Uterus (tissue), 4 donors: Measurements from ENCODE around the gene HSD3B7. TPM values are rescaled to one million over a fixed set of nuclear protein-coding genes. Genes with fewer than 3 reads are reported as not detected.

ENCODE experiments used
- DNase-seq, 2 donors: peaks; one replicate each; pipeline ENCODE4 v3.0.0-alpha.2; 2019 to 2020
- H3K27ac ChIP-seq, 2 donors: fragments of 200-600 bp; sonication (generic); 1 replicate in 1 of 2; 2 replicates in 1 of 2; pipeline ENCODE4 v1.5.1; 2016 to 2018
- H3K27me3 ChIP-seq, 2 donors: fragments of 200-600 bp; sonication (generic); one replicate each; pipeline ENCODE4 v1.5.1; 2018 to 2019; ENCODE audit warnings: control low read depth in 1 of 2
- H3K36me3 ChIP-seq, 2 donors: fragments of 200-600 bp; sonication (generic); one replicate each; pipeline ENCODE4 v1.5.1; 2019; ENCODE audit warnings: control low read depth in 1 of 2
- H3K4me1 ChIP-seq, 2 donors: fragments of 200-600 bp; sonication (generic); one replicate each; pipeline ENCODE4 v1.5.1; 2018 to 2019; ENCODE audit warnings: control low read depth in 1 of 2
- H3K4me3 ChIP-seq, 2 donors: fragments of 200-600 bp; sonication (generic); 1 replicate in 1 of 2; 2 replicates in 1 of 2; pipeline ENCODE4 v1.5.1; 2018 to 2019; ENCODE audit warnings: mild to moderate bottlenecking in 1 of 2
- H3K9me3 ChIP-seq, 2 donors: fragments of 200-600 bp; sonication (generic); one replicate each; pipeline ENCODE4 v1.5.1; 2019; ENCODE audit warnings: control low read depth in 1 of 2
- CTCF ChIP-seq, 4 experiments: fragments of 200-600 bp in 2 of 4; fragments of 450-650 bp in 2 of 4; sonication (generic) in 2 of 4; IDR thresholded peaks; one replicate each; pipeline ENCODE4 v1.5.1; 2016 to 2019; ENCODE audit warnings: antibody characterized with exemption in 4 of 4, mild to moderate bottlenecking in 2 of 4, moderate library complexity in 1 of 4
- POLR2A ChIP-seq, 2 donors: fragments of 450-650 bp; IDR thresholded peaks; one replicate each; pipeline ENCODE4 v1.6.1; 2016; ENCODE audit warnings: antibody characterized with exemption in 2 of 2, mild to moderate bottlenecking in 1 of 2, moderate library complexity in 1 of 2
- intact Hi-C: fragments of 100-400 bp; cut with DNase I; formaldehyde crosslinking; loops from one replicate; pipeline ENCODE4 v1.15.1; 2023; ENCODE audit warnings: low total_unique reads
- total RNA-seq, 4 donors: library from RNA; depleted of rRNA in 3 of 4; stranded (reverse); fragments of >200 nt in 3 of 4; gene quantifications; one replicate each; pipeline versions ENCODE4 v1.1.0 to v1.2.4, GENCODE V29; 2014 to 2023
- donor health status: DM: yes; HTN: yes; CAD: no.

Gene HSD3B7
- total RNA-seq, 4 donors from 2014 or later = 7.2 to 18.0 (median 11.3) TPM

DNA sequence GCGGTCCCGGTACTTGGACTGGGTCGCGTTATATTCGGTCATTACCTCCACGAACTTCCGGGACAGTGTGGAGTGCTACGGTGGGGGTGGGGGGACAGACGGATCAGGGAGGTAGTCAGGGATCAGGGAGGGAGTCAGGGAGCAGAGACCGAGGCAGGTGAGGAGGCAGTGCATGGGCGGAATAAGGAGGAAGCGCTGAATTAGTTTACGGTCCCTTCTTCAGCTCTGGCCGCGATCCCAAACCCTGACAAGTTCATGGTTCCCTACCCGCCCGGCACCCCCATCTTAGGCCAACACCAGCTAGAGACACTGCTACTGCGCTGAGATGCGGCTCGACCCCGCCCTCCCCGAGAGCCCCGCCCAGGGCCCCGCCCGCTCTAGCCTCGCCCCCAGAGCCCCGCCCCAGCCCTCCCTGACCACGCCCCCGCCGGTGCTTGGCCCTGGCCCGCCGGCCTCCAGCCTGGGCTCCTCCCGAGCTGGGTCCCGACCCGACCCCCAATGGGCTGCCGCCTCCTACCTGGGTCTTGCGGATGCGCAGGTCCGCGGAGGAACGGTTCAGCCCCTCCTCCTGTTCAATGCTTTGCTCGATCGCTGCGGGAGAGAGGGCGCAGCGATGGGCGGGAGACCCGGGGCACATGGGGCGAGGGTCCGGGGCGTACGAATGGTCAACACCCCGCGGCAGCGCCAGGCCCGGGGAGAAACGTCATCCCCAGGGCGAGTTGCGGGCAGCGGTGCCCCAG is 12.1 kb downstream of the HSD3B7 start:
- Histone ChIP-seq H3K27ac (peak overlapping the region; percentile 70 to 94), H3K4me1 (no peaks in the 10 kb centered on the region), H3K9me3 (no peaks in the 10 kb centered on the region), H3K36me3 (no peaks in the 10 kb centered on the region), H3K27me3 (no peaks in the 10 kb centered on the region), H3K4me3 (peak overlapping the region; percentile 43 to 57)
- TF ChIP-seq CTCF (IDR thresholded peaks at IDR 0.05) (no peak), POLR2A (IDR thresholded peaks at IDR 0.05) (peak in 1 of 2 donors; percentile 52)
- intact Hi-C loops = no loop called here
- DNase-seq = peak; percentile 89

- Histone ChIP-seq H3K4me1 (no peaks in the 10 kb centered on the region), H3K27me3 (no peaks in the 10 kb centered on the region), H3K36me3 (no peaks in the 10 kb centered on the region), H3K27ac (peak overlapping the region; percentile 70 to 94), H3K4me3 (peak overlapping the region; percentile 43 to 57), H3K9me3 (no peaks in the 10 kb centered on the region)
- intact Hi-C loops = no loop called here
- DNase-seq = peak; percentile 60 to 67
- TF ChIP-seq CTCF (IDR thresholded peaks at IDR 0.05) = no peak
- TF ChIP-seq POLR2A (IDR thresholded peaks at IDR 0.05) = no peak
These were observed 13.0 kb downstream of the HSD3B7 start for GRCh38 chr16:30997725-30998711.

- DNase-seq = no peak
- Histone ChIP-seq H3K36me3 (no peaks in the 10 kb centered on the region), H3K27me3 (no peaks in the 10 kb centered on the region), H3K4me1 (no peaks in the 10 kb centered on the region), H3K4me3 (no peak overlapping the region), H3K9me3 (no peaks in the 10 kb centered on the region), H3K27ac (peak overlapping the region in 1 of 2 donors; percentile 94)
- intact Hi-C loops = no loop called here
- TF ChIP-seq POLR2A (IDR thresholded peaks at IDR 0.05) = no peak
These were observed 14.1 kb downstream of the HSD3B7 start for GRCh38 chr16:30998852-30999761.

DNA sequence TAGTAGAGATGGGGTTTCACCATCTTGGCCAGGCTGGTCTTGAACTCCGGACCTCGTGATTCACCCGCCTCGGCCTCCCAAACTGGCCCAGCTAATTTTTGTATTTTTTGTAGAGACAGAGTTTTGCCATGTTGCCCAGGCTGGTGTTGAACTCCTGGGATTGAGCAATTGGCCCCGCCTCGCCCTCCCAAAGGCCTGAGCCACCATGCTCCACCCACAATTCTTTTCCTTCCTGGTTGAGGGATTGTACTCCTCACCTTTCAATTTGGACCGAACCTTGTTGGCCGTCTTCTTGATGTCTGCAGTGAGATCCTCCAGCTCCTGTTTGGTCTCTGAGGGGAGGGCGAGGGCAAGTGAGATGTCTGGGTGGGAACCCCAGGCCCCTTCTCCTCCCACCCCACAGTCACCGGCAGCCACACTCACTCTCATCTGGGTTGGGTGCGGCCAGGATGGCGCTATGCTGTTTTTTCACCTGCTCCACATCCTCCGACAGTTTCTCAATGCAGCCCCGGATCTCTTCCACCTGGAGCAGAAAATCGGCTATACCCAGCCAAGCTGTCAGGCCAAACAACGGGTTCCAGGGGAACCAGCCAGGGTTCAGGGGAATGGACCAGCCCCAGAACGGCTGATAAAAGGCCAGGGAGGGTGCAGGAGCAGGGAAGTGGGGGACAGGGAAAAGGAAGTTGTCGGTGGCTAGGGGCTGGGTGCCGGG is 15.8 kb downstream of the HSD3B7 start:
- no peak for DNase-seq
- Histone ChIP-seq H3K4me1 (no peaks in the 10 kb centered on the region), H3K9me3 (no peaks in the 10 kb centered on the region), H3K36me3 (no peaks in the 10 kb centered on the region), H3K27me3 (no peaks in the 10 kb centered on the region), H3K27ac (no peak overlapping the region), H3K4me3 (no peak overlapping the region)
- intact Hi-C loops = no loop called here
- TF ChIP-seq CTCF (IDR thresholded peaks at IDR 0.05) (no peak), POLR2A (IDR thresholded peaks at IDR 0.05) (no peak)
